Neuronal stem cell (in vitro differentiated cells): ENCODE results near the gene SV2A.

Experiments
- DNase-seq: peaks from one replicate; pipeline ENCODE4 v3.0.0-alpha.2; 2013; ENCODE audit warnings: low spot score
- H2AFZ ChIP-seq: one replicate; pipeline ENCODE4 v1.6.1; 2013; ENCODE audit warnings: mild to moderate bottlenecking, low read length, inconsistent platforms
- H2AK5ac ChIP-seq: 2 replicates; pipeline ENCODE4 v1.6.1; 2013; ENCODE audit warnings: low read depth, mild to moderate bottlenecking, inconsistent platforms, low read length, moderate library complexity, mixed read lengths
- H2BK120ac ChIP-seq: 2 replicates; pipeline ENCODE4 v1.6.1; 2013; ENCODE audit warnings: low read depth, mild to moderate bottlenecking, inconsistent platforms, low read length, moderate library complexity, mixed read lengths
- H2BK12ac ChIP-seq: one replicate; pipeline ENCODE4 v1.6.1; 2013; ENCODE audit warnings: low read length, inconsistent platforms
- H2BK15ac ChIP-seq: 2 replicates; pipeline ENCODE4 v1.6.1; 2013; ENCODE audit warnings: mild to moderate bottlenecking, low read length, inconsistent platforms, mixed read lengths
- H2BK5ac ChIP-seq: one replicate; pipeline ENCODE4 v1.6.1; 2013; ENCODE audit warnings: inconsistent platforms, mild to moderate bottlenecking, low read length, moderate library complexity
- H3K14ac ChIP-seq: one replicate; pipeline ENCODE4 v1.6.1; 2013; ENCODE audit warnings: low read length, inconsistent platforms
- H3K18ac ChIP-seq: 2 replicates; pipeline ENCODE4 v1.6.1; 2013; ENCODE audit warnings: low read length, inconsistent platforms
- H3K23ac ChIP-seq: 2 replicates; pipeline ENCODE4 v1.6.1; 2013; ENCODE audit warnings: low read depth, mild to moderate bottlenecking, mixed read lengths, low read length, inconsistent platforms; ENCODE audit not compliant: poor library complexity
- H3K27ac ChIP-seq: replicated peaks from 3 replicates; pipeline ENCODE4 v1.5.1; 2013; ENCODE audit warnings: low read length, inconsistent platforms
- H3K27me3 ChIP-seq, 3 experiments: 2 replicates each; pipeline ENCODE4 v1.6.1; 2013; ENCODE audit warnings: low read length in 3 of 3, mild to moderate bottlenecking in 2 of 3, inconsistent platforms in 1 of 3, low read depth in 1 of 3, mixed read lengths in 1 of 3, moderate library complexity in 1 of 3; ENCODE audit not compliant: control insufficient read depth in 3 of 3, insufficient read depth in 3 of 3
- H3K36me3 ChIP-seq, 2 donors: replicated peaks in 1 of 2; 2 replicates each; pipeline ENCODE4 v1.6.1; 2013; ENCODE audit warnings: low read length in 2 of 2; ENCODE audit not compliant: control insufficient read depth in 2 of 2, insufficient read depth in 2 of 2
- H3K4ac ChIP-seq: 2 replicates; pipeline ENCODE4 v1.6.1; 2013; ENCODE audit warnings: inconsistent platforms, mild to moderate bottlenecking, low read length, moderate library complexity
- H3K4me1 ChIP-seq, 2 donors: 1 replicate in 1 of 2; 2 replicates in 1 of 2; pipeline ENCODE4 v1.6.1; 2013; ENCODE audit warnings: low read length in 2 of 2, low read depth in 1 of 2; ENCODE audit not compliant: control insufficient read depth in 2 of 2, insufficient read depth in 1 of 2
- H3K4me2 ChIP-seq: one replicate; pipeline ENCODE4 v1.6.1; 2013; ENCODE audit warnings: mild to moderate bottlenecking, low read length, inconsistent platforms; ENCODE audit not compliant: insufficient read depth, poor library complexity, severe bottlenecking
- H3K4me3 ChIP-seq, 2 donors: 2 replicates each; pipeline ENCODE4 v1.5.1; 2013; ENCODE audit warnings: low read length in 2 of 2, mild to moderate bottlenecking in 2 of 2, inconsistent platforms in 1 of 2, moderate library complexity in 1 of 2
- H3K79me1 ChIP-seq: one replicate; pipeline ENCODE4 v1.6.1; 2013; ENCODE audit warnings: low read depth, mild to moderate bottlenecking, inconsistent platforms, low read length, moderate library complexity
- H3K9ac ChIP-seq: one replicate; pipeline ENCODE4 v1.6.1; 2013; ENCODE audit warnings: mild to moderate bottlenecking, low read depth, low read length, inconsistent platforms; ENCODE audit not compliant: poor library complexity
- H3K9me3 ChIP-seq, 2 donors: replicated peaks in 1 of 2; 2 replicates each; pipeline versions ENCODE3 to v1.6.1; 2013; ENCODE audit warnings: low read length in 2 of 2, mild to moderate bottlenecking in 2 of 2, inconsistent platforms in 1 of 2, low read depth in 1 of 2, mixed read lengths in 1 of 2, moderate library complexity in 1 of 2; ENCODE audit not compliant: control insufficient read depth in 2 of 2, insufficient read depth in 1 of 2
- H4K8ac ChIP-seq: one replicate; pipeline ENCODE4 v1.6.1; 2013; ENCODE audit warnings: low read depth, mild to moderate bottlenecking, inconsistent platforms, low read length, moderate library complexity
- H4K91ac ChIP-seq: one replicate; pipeline ENCODE4 v1.6.1; 2013; ENCODE audit warnings: low read length, low read depth, mild to moderate bottlenecking, inconsistent platforms; ENCODE audit not compliant: poor library complexity
- WGBS, 2 donors: extraction: QIAGEN DNeasy Blood & Tissue Kit; methylation state at CpG; one replicate each; pipeline ENCODE4 v1.1.7; 2013; ENCODE audit warnings: missing lambda C conversion rate in 2 of 2, mixed read lengths in 1 of 2; ENCODE audit not compliant: insufficient read length in 2 of 2, insufficient replicate concordance in 1 of 2; ENCODE audit errors: extremely low coverage in 2 of 2; 5-methylcytosine and 5-hydroxymethylcytosine counted together

Gene SV2A

GRCh38 chr1:149931212-149931790, 13.7 kb upstream of the SV2A start:
- H2AFZ ChIP-seq, result peak overlapping the region; percentile 17
- H3K4ac ChIP-seq, result no peak overlapping the region
- H3K9me3 ChIP-seq, result no peaks in the 10 kb centered on the region

GRCh38 chr1:149929856-149930255, 12.2 kb upstream of the SV2A start:
- H2BK5ac ChIP-seq, result no peak overlapping the region
- no peak overlapping the region for H3K27ac ChIP-seq
- H3K36me3 ChIP-seq, result peaks cover 15 to 20% of the 10 kb centered on the region in 2 donors
- no peak overlapping the region for H4K8ac ChIP-seq
- H3K79me1 ChIP-seq, result peaks cover 5% of the 10 kb centered on the region
- no peak overlapping the region for H3K4me2 ChIP-seq
- no CpG with 5 or more reads among the region's 2 CpGs for WGBS, 2 donors
- H3K23ac ChIP-seq, result no peak overlapping the region
- no peak overlapping the region for H3K4ac ChIP-seq
- H2BK120ac ChIP-seq, result no peak overlapping the region
- H3K18ac ChIP-seq, result no peak overlapping the region
- H3K4me3 ChIP-seq, result no peak overlapping the region
- H4K91ac ChIP-seq, result no peak overlapping the region
- no peaks in the 10 kb centered on the region for H3K9me3 ChIP-seq
- H2AFZ ChIP-seq, result no peak overlapping the region
- H2AK5ac ChIP-seq, result peak overlapping the region; percentile 5
- H3K9ac ChIP-seq, result no peak overlapping the region
- H3K27me3 ChIP-seq, result no peaks in the 10 kb centered on the region
- no peak overlapping the region for H3K14ac ChIP-seq
- H2BK12ac ChIP-seq, result no peak overlapping the region
- DNase-seq, result no peak
- H2BK15ac ChIP-seq, result no peak overlapping the region
- peaks cover 8% of the 10 kb centered on the region in 2 donors for H3K4me1 ChIP-seq

More at GRCh38 chr1:149931212-149931790, 13.7 kb upstream of the SV2A start:
- Histone ChIP-seq H3K23ac (no peak overlapping the region), H3K27ac (no peak overlapping the region), H2BK12ac (no peak overlapping the region), H2BK15ac (no peak overlapping the region), H3K4me1 (peaks cover 7% of the 10 kb centered on the region in 2 donors), H3K36me3 (peaks cover 3 to 6% of the 10 kb centered on the region in 2 donors), H3K27me3 (no peaks in the 10 kb centered on the region), H3K14ac (no peak overlapping the region), H3K4me3 (no peak overlapping the region), H2AK5ac (no peak overlapping the region), H2BK5ac (no peak overlapping the region), H3K4me2 (no peak overlapping the region), H3K18ac (no peak overlapping the region), H4K91ac (no peak overlapping the region), H3K79me1 (peaks cover 3% of the 10 kb centered on the region), H3K9ac (no peak overlapping the region), H4K8ac (no peak overlapping the region), H2BK120ac (no peak overlapping the region)
- DNase-seq, result no peak
- no CpG with 5 or more reads among the region's 13 CpGs for WGBS, 2 donors

- Histone ChIP-seq H2BK12ac (no peak overlapping the region), H3K27me3 (no peaks in the 10 kb centered on the region)
- WGBS, 2 donors, result no CpG with 5 or more reads among the region's 1 CpG
Observed at GRCh38 chr1:149928401-149928724, 10.7 kb upstream of the SV2A start.

GRCh38 chr1:149927563-149928400, 10.1 kb upstream of the SV2A start, which contains the start of gene SF3B4:
Gene SF3B4, minus strand, starts transcription at chr1:149927803. Its CDS starts 44 bp downstream, at chr1:149927759.
- Histone ChIP-seq H3K9me3 (no peaks in the 10 kb centered on the region), H3K4me1 (peaks cover 8% of the 10 kb centered on the region in 2 donors), H3K36me3 (peaks cover 27 to 41% of the 10 kb centered on the region in 2 donors), H2BK120ac (no peak within 1 kb of the TSS), H3K9ac (peak within 1 kb of the TSS; percentile 94), H2BK12ac (no peak within 1 kb of the TSS), H3K18ac (peak within 1 kb of the TSS; percentile 66), H2BK15ac (no peak within 1 kb of the TSS), H4K91ac (no peak within 1 kb of the TSS), H3K27ac (peak within 1 kb of the TSS; percentile 89), H3K79me1 (peaks cover 5% of the 10 kb centered on the region), H2AFZ (peak within 1 kb of the TSS; percentile 88), H3K4me2 (peak within 1 kb of the TSS; percentile 71), H2AK5ac (no peak within 1 kb of the TSS), H3K4me3 (peak within 1 kb of the TSS; percentile 88 to 92), H2BK5ac (no peak within 1 kb of the TSS), H3K4ac (no peak within 1 kb of the TSS), H3K23ac (peak within 1 kb of the TSS; percentile 96), H4K8ac (no peak within 1 kb of the TSS), H3K14ac (no peak within 1 kb of the TSS), H3K27me3 (no peaks in the 10 kb centered on the region)
- DNase-seq, result peak; percentile 88
- WGBS, 2 donors, result no CpG with 5 or more reads among the region's 47 CpGs

More at GRCh38 chr1:149928401-149928724, 10.7 kb upstream of the SV2A start:
- H3K14ac ChIP-seq, result no peak overlapping the region
- H3K4ac ChIP-seq, result no peak overlapping the region
- no peak overlapping the region for H2BK5ac ChIP-seq
- no peak overlapping the region for H4K91ac ChIP-seq
- H2AK5ac ChIP-seq, result no peak overlapping the region
- H2BK15ac ChIP-seq, result no peak overlapping the region
- peaks cover 25 to 35% of the 10 kb centered on the region in 2 donors for H3K36me3 ChIP-seq
- H4K8ac ChIP-seq, result no peak overlapping the region
- peak overlapping the region; percentile 39 for H3K18ac ChIP-seq
- no peak overlapping the region for H2BK120ac ChIP-seq
- no peaks in the 10 kb centered on the region for H3K9me3 ChIP-seq
- H2AFZ ChIP-seq, result peak overlapping the region; percentile 37
- no peak for DNase-seq
- H3K9ac ChIP-seq, result peak overlapping the region; percentile 46
- H3K4me1 ChIP-seq, result peaks cover 8% of the 10 kb centered on the region in 2 donors
- H3K4me3 ChIP-seq, result peak overlapping the region; percentile 88 to 92
- peaks cover 5% of the 10 kb centered on the region for H3K79me1 ChIP-seq
- no peak overlapping the region for H3K23ac ChIP-seq
- H3K27ac ChIP-seq, result peak overlapping the region; percentile 89
- peak overlapping the region; percentile 66 for H3K4me2 ChIP-seq
